Transverse colon (tissue), 4 donors: ENCODE results near the gene RLN1.
"Not testable (repeated sequence)": the region's sequence is repeated elsewhere in the genome, so short reads cannot be mapped to it uniquely, and the experiment has no call there.

Source experiments
- CTCF ChIP-seq, 5 experiments: fragments of 200-600 bp in 3 of 5; fragments of 450-650 bp in 2 of 5; sonication (generic) in 3 of 5; IDR thresholded peaks; 1 replicate in 2 of 5; 2 replicates in 3 of 5; pipeline ENCODE4 v1.5.1; 2016 to 2017; ENCODE audit warnings: antibody characterized with exemption in 5 of 5, inconsistent platforms in 3 of 5, mild to moderate bottlenecking in 2 of 5, moderate library complexity in 1 of 5
- EP300 ChIP-seq: sonication (generic); formaldehyde crosslinking; IDR thresholded peaks from one replicate; pipeline ENCODE4 v1.6.1; 2017; ENCODE audit warnings: antibody characterized with exemption, low read depth
- POLR2A ChIP-seq: fragments of 450-650 bp; IDR thresholded peaks from one replicate; pipeline ENCODE4 v1.6.1; 2016; ENCODE audit warnings: antibody characterized with exemption, mild to moderate bottlenecking, moderate library complexity
- POLR2AphosphoS5 ChIP-seq, 3 donors: sonication (generic); formaldehyde crosslinking; IDR thresholded peaks; one replicate each; pipeline ENCODE4 v1.6.1; 2016; ENCODE audit warnings: antibody characterized with exemption in 3 of 3

- TF ChIP-seq CTCF (IDR thresholded peaks at IDR 0.05); POLR2AphosphoS5 (IDR thresholded peaks at IDR 0.05); EP300; POLR2A: not testable (repeated sequence)
Observed at GRCh38 chr9:5321601-5322000, 18.1 kb downstream of the RLN1 start.
